ENCODE data around the gene LYL1. TPM values are rescaled to one million over a fixed set of nuclear protein-coding genes. Genes with fewer than 3 reads are reported as not detected.

Gene LYL1
- total and polyA plus RNA-seq, 2 donors (not counting 3 experiments of a cell fraction or from before 2014, with no cell fraction given), result 74.4 to 87.3 TPM

GRCh38 chr19:13095393-13095784, 7.3 kb downstream of the LYL1 start:
- FAIRE-seq (no peak), DNase-seq (ENCODE audit: low read depth, low spot score) (no peak)
- Histone ChIP-seq H2AFZ (ENCODE audit: low read depth, low read length) (no peak overlapping the region), H3K9ac (replicated peaks; ENCODE audit: extremely low read depth, insufficient read depth, low read length) (no peak overlapping the region), H3K4me2 (ENCODE audit: insufficient read depth, low read length) (no peak overlapping the region), H3K9me3 (replicated peaks; ENCODE audit: control insufficient read depth, insufficient read depth, low read length) (no peaks in the 10 kb centered on the region), H4K20me1 (replicated peaks; ENCODE audit: control insufficient read depth, extremely low read depth, insufficient read depth, low read length) (no peaks in the 10 kb centered on the region), H3K79me2 (ENCODE audit: control insufficient read depth, insufficient read depth, low read length) (peaks cover 9% of the 10 kb centered on the region), H3K4me3 (replicated peaks in 1 of 3; ENCODE audit: insufficient read depth in 1 of 3, low read depth in 1 of 3, low read length in 3 of 3) (no peak overlapping the region), H3K4me1 (ENCODE audit: control insufficient read depth, extremely low read depth, insufficient read depth, low read length) (peaks cover 47% of the 10 kb centered on the region), H3K27me3 (ENCODE audit: control insufficient read depth in 2 of 2, insufficient read depth in 2 of 2, low read length in 2 of 2) (no peaks in the 10 kb centered on the region), H3K27ac (ENCODE audit: insufficient read depth, low read depth, low read length) (no peak overlapping the region), H3K36me3 (ENCODE audit: control insufficient read depth in 2 of 2, extremely low read depth in 1 of 2, insufficient read depth in 2 of 2, low read length in 2 of 2) (peaks cover 2 to 3% of the 10 kb centered on the region in 2 experiments), H3K9me1 (replicated peaks; ENCODE audit: control insufficient read depth, extremely low read depth, insufficient read depth, low read length) (no peaks in the 10 kb centered on the region)
- POLR2A ChIA-PET, result interaction anchor here (0.6 to 2.1 kb wide), 3 partner anchors 58 to 204 kb away, joined by 3 to 8 read pairs (median 6); partner anchors contain the start of gene GCDH
- dilution Hi-C loops (cut with MboI; ENCODE audit: extremely low pct_ligation_motif_present, low sequenced_read_pairs), result no loop called here
- no peak for TF ChIP-seq GATA2 (IDR thresholded peaks at IDR 0.05; ENCODE audit: insufficient read depth, insufficient read length, low read depth, low read length)
- no peak for TF ChIP-seq EZH2 (IDR thresholded peaks at IDR 0.05; ENCODE audit: borderline replicate concordance, low read depth, low read length, severe bottlenecking)
- no peak for TF ChIP-seq MYC (IDR thresholded peaks at IDR 0.05; ENCODE audit: low read depth, low read length)
- TF ChIP-seq CTCF (IDR thresholded peaks at IDR 0.05; ENCODE audit: extremely low read depth in 1 of 2, insufficient read depth in 1 of 2, low read depth in 1 of 2, low read length in 2 of 2), result no peak
- no peak for TF ChIP-seq FOS (IDR thresholded peaks at IDR 0.05; ENCODE audit: borderline replicate concordance, insufficient read depth, low read length)
- TF ChIP-seq POLR2AphosphoS5 (IDR thresholded peaks at IDR 0.05; ENCODE audit: insufficient read depth, low read depth, low read length), result no peak
- no peak for TF ChIP-seq POLR2A (IDR thresholded peaks at IDR 0.05; ENCODE audit: low read depth, low read length)
- TF ChIP-seq JUN (IDR thresholded peaks at IDR 0.05; ENCODE audit: borderline replicate concordance, insufficient read depth, insufficient read length, low read depth), result no peak
- TF ChIP-seq MAX (IDR thresholded peaks at IDR 0.05; ENCODE audit: insufficient read depth, insufficient read length), result no peak
- no TSS peak for BruUV-seq (replicated peaks)
- CTCF ChIA-PET, result interaction anchor here (1.2 to 8.5 kb wide), 9 partner anchors 10 to 130 kb away, joined by 3 to 543 read pairs (median 23); no protein-coding TSS in a partner anchor
- intact Hi-C loops (cut with micrococcal nuclease), result loop anchor here (5.0 kb wide), 1 partner anchor 373 kb away; the partner anchor contains the start of gene TNPO2

Data from endothelial cell of umbilical vein (primary cell).